SKM-1 treated with dmso at 0.1 percent for 144 hours (cell line): Measurements from ENCODE around the gene SELL.
"Not testable (repeated sequence)": the region's sequence is repeated elsewhere in the genome, so short reads cannot be mapped to it uniquely, and the experiment has no call there.

ENCODE experiments used
- DNase-seq: peaks from one replicate; lab custom pipeline; 2025; ENCODE audit not compliant: unreplicated experiment; lab: John Stamatoyannopoulos, UW

The SELL gene

DNA sequence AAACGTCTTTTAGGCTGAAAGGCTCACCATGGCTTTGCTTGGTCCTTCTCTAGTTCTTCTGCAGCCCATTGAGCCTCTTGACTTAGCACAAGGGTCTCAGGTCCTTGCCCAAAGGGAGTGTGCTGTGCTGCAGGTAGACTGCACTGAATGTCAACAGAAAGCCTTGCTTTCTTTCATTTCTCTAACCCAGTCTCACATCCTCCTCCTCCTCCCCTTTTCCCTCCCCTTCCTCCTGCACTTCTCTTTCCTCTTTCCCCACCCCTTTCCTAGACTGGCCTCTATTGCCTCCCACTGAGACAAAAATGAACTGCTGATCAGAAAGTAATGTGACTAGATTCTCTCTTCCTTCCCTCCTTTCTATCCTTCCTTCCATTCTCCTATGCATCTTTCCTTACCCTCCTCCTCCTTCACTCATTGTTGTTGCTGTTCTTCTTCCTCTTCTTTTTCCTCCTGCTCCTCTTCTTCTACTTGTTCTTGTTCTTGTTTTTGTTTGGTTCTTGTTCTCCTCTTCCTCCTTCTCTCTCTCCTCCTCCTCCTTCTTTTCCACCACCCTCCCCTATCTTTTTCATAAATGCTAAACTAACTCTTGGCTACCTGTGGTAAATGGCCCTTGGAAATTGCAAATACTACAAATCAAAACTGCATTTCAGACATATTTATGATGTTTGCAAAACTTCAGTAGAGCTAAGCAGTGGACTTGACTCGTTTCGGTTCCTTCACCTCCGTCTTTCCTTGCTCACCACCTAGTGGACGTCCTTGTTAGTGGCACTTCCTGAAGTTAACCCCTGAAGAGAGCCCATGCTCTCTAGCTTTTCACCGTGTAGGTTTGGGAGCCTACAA is at the start of gene SELL:
SELL (minus strand) TSS at position 152 of the 840 bp plus-strand sequence; CDS start at position 30, 122 bp downstream.
- peak; percentile 91 for DNase-seq

DNA sequence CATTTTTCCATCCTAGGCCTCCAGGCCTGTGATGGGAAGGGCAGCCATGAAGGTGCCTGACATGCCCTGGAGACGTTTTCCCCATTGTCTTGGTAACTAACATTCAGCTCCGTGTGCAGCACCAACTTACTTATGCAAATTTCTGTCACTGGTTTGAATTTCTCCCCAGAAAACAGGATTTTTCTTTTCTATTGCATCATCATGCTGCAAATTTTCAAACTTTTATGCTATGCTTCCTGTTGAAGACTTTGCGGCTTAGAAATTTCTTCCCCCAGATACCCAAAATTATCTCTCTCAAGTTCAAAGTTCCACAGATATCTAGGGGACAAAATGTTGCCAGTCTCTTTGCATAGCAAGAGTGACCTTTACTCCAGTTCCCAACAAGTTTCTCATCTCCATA is 47.6 kb upstream of the SELL start:
- no peak for DNase-seq

DNA sequence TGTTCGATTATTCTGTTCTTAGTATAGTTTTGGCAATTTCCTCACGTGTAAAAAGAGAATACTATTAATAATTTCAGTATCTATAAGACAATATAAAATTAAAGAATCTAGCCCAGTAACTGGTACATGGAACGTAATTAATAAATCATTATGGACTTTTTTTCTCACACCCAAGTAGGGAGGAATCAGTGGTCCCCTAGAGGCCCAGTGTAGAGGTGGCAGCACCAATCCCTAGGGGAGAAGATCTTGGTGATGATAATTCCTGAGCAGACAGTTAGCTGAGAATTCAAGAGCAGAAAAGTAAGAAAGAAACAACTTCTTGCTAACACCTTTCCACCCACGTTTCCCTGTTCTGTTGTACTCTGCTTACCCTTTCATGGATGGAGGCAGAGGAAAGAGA is 42.1 kb upstream of the SELL start:
- no peak for DNase-seq

DNA sequence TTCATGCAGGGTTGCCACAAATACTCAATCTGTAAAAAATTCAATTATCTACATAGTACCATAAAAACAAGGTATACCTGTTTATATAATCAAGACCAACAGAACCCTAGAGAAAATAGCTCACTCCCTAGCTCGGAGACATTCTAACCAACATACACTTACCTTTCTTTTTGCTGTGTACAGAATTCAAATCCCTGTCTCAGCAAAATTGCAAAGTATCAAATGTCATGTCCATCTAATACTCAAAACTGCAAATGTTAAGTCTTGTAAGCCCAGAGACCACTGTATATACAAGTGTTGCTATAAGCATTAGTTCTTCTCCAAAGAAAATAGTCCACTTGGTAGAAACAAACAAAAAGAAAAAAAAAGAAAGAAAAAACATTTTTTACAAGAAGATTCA is 38.6 kb upstream of the SELL start:
- no peak for DNase-seq

DNA sequence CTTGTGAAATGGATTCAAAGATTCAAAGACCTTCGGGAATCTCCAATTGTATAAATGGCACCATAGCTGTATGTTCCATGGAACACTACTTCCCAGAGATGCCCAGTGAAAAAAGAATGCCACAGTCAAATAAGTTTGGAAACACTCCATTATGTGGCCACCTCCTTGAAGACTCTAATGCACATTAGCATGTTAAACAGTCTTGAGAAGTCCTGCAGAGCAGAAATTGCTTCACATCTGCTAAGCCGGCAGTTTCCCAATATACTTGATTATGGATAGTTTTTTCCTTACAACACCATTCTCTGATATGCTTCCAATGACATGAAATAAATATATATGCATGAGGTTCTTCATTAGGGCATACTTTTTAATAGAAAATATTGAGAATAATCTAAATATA is 35.1 kb upstream of the SELL start:
- no peak for DNase-seq

DNA sequence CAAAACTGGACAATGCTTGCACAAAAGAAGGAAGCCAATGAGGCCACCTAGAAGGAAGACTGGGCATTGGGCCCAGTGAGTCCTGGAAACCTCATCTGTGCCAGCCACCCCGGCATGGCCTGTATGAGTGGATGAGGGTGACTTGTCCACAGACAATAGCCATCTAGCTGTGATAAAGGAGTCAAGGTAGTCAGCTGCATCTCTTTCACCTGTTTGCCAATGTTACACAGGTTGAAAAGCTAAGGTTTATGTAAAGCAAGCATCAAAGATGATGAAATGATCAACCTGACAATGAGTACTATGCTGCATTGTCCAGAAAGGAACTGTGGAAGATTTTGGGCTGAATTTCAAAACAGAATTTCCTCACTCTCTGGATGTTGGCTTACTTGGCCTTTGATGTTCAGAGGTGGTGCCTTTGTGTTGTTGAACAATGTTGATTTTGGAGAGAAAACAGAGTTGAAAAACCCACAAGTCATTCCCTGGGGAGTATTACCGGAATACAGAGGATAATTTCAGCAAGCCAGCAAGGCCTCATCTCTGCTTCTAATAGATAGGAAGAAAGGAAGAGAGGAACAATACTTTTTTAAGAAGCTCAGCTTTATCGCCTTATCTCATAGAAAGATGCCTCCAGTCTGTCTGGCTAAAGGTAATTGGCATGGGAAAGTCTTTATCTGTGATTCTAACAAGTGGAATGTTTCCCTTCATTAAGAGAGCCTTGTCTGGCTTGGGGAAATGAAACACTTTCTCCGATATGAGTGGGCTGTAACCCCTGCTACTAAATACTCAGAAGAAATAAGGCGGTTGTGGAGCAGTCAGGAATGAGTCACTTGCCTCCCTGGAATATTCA is 33.8 kb upstream of the SELL start:
- DNase-seq: no peak

DNA sequence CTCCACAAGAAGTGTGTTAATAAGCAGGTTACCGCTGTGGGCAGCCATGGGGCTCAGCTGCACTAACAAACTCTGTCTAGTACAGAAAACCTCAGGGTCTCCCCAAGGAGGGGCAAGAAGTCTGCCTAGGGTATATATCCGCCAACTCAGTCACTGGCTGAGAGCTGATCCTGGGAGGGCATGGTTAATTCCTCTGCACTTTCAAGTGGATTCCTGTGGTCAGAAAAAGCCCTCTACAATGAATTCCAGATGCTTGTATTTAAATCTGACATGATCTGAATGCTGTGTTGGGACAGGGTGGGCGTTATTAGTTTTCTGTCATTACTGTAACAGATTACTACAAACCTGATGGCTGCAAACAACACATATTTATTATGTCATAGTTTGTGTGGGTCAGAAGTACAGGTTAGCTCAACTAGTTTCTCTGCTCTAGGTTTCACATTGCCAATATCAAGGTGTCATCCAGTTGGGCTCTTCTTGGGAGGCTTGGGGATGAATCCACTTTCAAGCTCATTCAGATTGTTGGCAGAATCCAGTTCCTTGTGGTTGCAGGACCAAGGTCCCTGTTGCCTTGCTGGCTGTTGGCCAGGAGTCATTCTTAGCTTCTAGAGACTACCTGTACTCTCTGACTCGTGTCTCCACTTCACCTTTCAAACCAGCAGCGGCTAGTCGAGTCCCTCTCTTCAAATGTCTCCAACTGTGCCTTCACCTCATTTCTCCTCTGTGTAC is 30.4 kb upstream of the SELL start:
- DNase-seq: no peak

DNA sequence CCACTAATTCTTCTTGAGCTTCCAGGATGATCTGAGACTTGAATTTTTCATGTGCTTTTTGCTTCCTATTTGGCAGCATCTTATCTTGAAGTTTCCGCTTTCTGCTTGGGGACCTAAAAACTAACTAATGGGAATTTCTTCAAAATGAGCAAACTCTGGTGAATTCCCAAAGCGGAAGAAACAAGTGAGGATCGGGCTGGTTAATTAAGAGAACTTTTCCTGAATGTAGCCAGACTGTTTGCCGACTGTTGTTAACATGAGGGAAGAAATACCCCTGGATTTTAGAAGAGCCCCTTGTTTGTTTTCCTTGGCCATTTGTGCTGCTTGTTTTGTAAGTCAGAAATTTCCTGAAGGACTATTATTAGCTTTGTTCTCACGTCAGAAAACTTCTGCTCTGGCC is 28.6 kb upstream of the SELL start:
- no peak for DNase-seq

DNA sequence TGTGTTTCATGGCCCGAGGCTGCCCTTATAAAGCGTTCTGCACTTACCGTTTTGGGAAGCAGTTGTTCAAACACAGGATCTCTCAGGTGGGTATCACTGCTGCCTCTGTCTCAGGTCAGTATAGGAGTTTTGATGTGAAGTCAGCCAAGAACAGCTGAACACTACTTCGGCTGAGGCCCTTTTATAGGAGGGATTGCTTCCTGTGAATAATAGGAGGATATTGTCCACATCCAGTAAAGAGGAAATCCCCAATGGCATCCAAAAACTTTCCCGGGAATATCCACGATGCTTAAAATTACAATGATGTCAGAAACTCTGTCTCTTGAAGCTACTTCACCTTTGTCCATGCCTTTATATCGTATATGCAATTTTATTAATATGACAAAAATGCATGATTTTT is 22.5 kb upstream of the SELL start, which contains the start of gene SELE:
SELE (minus strand) TSS at position 156 of the 400 bp plus-strand sequence. CDS start 467 bp downstream, outside the sequence.
- DNase-seq: no peak

DNA sequence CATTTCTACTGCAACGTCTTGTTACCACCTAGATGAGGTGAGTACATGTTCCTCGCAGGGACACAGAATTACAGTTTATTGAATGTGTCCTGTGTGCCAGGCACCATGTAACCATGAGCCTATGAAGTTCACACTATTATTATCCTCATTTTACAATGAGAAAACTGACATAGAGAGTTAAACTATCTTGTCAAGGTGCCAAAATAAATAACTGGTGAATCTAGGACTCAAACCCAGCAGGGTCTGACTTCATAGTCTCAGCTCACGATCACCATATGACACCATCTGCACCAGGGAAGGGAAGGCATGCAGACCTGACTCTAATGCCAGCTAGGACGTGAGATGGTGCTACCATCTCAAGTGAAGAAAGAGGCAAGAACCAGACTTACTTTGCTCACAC is 20.0 kb upstream of the SELL start:
- DNase-seq: no peak

DNA sequence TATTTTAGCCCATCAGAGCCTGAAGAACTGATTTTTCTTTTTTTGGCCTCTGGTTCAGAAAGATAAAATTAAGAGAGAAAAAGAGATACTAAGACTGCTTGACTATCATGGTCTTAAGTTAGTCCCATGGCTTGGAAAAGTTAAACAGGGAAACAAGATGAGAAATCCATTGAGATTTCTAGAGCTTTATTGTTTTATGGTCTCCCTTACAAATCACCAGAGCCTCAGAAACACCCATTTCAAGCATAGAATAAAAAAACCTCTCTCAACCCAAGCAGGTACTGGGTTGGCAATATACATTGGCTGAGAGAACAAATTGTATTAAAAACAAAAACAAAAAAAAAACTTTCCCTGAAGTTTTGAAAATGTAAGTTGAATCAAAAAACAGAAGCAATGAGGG is 18.6 kb upstream of the SELL start:
- DNase-seq: no peak

DNA sequence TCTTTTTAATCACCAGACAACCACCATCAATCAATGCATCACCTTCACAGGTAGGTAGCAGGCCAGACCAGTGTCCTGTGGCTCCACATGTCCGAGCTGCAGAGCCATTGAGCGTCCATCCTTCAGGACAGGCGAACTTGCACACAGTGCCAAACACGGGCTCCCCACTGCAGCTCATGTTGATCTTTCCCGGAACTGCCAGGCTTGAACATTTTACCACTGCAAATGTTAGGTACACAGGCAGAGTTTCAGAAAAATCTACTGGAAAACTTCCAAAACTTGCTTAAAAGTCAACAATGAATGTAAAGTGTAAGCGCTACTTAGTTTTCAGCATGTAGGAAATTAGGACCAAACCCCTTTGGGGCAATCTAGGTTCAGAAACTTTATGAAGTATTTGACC is 15.9 kb upstream of the SELL start:
- DNase-seq: no peak

DNA sequence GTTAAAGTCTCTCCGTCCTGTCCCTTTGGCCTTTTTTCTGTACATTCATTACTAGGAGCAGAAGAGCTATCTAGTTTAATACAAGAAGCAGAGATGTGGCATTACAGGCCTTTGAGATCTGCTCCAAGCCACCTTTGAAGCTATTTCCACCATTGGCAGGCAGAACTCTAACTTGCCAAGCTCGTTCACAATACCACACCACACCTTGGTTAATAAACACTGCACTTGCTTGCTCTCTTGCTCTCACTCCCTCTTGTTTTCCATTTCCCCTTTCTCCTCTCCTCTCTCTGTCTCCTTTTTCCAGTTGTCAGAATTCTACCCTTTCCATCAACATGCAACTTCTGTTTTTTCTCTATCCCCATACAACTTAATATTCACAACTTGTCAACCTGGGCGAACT is 15.4 kb upstream of the SELL start:
- DNase-seq: no peak

DNA sequence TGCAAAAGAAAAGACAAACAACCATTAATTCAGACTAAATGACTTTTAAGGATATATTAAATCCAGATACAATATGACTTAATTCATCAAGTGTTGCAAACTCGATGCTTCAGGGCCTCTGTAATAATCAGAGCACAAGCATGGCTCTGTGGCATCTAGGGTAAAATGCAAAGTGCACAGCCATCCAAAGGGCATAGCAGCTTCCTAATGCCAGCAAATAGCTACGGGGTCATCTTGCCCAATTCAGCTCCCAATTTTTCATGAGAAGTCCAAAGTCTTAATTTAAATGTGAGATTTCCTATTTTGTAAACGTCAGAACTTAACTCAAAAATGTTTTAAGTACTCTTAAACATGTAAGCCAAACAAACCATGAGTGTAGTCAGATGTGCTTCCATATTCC is 14.5 kb upstream of the SELL start:
- DNase-seq: no peak

DNA sequence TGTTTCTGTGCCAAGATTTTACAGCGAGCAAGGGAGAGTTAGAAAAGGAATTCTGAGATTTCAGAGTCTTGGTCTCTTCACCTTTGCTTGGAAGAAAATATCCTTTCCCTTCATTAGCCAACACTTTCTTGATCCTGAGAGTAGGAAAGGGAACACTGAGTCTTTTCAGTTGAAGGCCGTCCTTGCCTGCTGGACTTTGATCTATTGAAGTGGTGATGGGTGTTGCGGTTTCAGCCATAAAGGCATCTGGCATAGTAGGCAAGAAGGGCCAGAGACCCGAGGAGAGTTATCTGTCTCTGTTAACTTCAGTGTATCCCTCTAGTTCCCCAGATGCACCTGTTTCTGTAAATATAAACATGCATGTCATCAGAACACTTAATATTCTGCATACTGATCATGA is 12.7 kb upstream of the SELL start:
- no peak for DNase-seq

DNA sequence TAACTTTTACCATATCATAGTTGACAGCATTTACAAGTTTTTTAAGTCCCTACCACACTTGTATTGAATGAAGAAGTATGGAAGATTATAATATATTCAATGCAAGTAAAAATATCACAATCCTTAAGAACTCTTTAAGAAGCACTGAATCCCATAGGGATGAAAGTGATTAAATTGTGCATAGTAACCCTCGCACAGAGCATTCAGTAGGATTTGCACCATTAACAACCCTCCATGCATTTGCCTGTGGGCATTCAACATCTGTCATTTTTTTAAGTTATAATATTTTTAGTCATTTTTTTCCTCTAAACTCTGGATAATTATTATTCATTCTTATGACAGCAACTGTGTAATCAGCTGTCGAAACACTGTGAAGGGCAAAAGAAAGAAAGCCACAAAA is 12.3 kb upstream of the SELL start:
- no peak for DNase-seq

DNA sequence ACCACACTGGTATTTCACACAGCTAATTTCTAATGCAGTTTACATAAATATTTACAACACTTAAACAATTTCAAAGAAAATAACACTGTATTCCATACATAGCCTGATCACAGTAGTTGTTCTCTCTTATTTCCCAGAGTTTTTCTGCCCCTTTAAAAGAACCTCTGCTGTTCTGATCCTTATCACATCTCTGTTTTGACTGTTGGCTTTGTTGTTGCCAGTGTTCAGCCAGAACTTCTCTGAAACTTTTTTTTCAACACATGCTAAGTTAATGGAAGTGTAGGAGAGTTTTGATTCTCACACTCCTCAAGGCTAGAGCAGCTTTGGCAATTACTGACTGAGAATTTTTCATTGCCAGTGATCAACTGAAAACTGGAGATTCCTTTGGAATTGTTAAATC is 11.4 kb upstream of the SELL start:
- no peak for DNase-seq

DNA sequence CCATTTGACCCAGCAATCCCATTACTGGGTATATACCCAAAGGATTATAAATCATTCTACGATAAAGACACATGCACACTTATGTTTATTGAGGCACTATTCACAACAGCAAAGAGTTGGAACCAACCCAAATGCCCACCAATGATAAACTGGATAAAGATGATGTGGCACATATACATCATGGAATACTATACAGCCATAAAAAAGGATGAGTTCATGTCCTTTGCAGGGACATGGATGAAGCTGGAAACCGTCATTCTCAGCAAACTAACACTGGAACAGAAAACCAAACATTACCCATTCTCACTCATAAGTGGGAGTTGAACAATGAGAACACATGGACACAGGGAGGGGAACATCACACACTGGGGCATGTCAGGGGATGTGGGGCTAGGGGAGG is 3.7 kb upstream of the SELL start:
- DNase-seq: not testable (repeated sequence)

DNA sequence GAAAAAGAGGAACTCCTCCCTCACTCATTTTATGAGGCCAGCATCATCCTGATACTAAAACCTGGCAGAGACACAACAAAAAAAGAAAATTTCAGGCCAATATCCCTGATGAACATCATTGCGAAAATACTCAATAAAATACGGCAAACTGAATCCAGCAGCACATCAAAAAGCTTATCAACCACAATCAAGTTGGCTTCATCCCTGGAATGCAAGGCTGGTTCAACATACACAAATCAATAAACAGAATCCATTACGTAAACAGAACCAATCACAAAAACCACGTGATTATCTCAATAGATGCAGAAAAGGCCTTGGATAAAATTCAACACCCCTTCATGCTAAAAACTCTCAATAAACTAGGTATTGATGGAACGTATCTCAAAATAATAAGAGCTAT is 1.7 kb upstream of the SELL start:
- not testable (repeated sequence) for DNase-seq

DNA sequence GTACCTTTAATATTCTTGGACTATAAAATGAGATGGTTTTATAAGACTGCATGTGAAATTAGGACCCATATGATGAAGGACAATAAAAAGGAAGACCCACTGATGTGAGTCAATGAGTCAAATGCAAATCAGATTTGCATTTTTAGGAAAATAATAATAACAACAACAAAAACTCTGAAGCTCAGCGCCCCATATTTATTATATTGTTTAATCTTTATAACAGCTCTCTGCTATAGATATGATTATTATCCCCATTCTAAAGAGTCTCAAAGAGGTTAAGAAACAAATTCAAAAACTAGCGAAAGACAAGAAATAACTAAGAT is 850 bp upstream of the SELL start:
- no peak for DNase-seq

DNA sequence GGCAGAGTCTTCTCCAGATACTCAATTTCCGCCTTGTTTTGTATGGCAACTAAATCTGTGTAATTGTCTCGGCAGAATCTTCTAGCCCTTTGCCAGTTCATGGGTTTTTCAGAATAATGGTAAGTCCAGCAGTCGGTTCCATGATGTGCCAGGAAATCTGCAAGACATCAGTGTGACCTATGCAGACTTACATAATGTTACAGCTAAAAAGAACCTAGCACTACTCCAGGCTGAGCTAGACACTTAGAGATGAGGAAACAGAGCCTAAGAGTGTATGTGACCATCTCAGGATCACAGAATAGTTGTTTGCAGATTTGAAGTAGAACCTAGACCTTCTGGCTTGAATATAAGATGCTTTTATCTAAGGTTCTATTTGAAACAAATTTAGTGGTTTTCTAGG is 2.8 kb downstream of the SELL start:
- no peak for DNase-seq
